IPS-18a (cell line): ENCODE measurements around the gene ARFRP1.
A peak's percentile ranks its signal among the peaks of the same experiment; 100 is the strongest.

Source experiments
- H3K27ac ChIP-seq: one replicate; pipeline ENCODE4 v1.5.1; 2013; ENCODE audit warnings: low read length
- H3K27me3 ChIP-seq: one replicate; pipeline ENCODE4 v1.6.1; 2013; ENCODE audit warnings: mild to moderate bottlenecking, low read length; ENCODE audit not compliant: control insufficient read depth, insufficient read depth
- H3K36me3 ChIP-seq: one replicate; pipeline ENCODE4 v1.6.1; 2013; ENCODE audit warnings: low read depth, low read length; ENCODE audit not compliant: control insufficient read depth
- H3K4me1 ChIP-seq: one replicate; pipeline ENCODE4 v1.6.1; 2013; ENCODE audit warnings: low read depth, low read length; ENCODE audit not compliant: control insufficient read depth
- H3K4me3 ChIP-seq: one replicate; pipeline ENCODE4 v1.5.1; 2013; ENCODE audit warnings: low read length
- H3K9ac ChIP-seq: one replicate; pipeline ENCODE4 v1.6.1; 2013; ENCODE audit warnings: mild to moderate bottlenecking, low read length, moderate library complexity
- H3K9me3 ChIP-seq: one replicate; pipeline ENCODE4 v1.6.1; 2013; ENCODE audit warnings: low read depth, low read length; ENCODE audit not compliant: control insufficient read depth

The ARFRP1 gene

DNA sequence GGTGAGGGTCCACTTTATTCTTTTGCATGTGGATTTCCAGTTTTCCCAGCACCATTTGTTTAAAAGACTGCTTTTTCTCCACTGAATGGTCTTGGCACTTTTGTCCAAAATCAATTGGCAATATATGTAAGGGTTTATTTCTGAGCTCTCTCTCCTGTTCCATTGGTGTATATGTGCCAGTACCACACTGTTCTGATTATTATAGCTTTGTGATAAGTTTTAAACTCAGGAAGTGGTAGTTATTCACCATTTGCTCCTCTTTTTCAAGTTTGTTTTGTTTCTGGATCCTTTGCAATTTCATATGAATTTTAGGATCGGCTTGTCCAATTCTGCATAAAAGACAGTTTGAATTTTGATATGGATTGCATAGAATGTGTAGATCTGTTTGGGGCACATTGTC, 4.4 kb upstream of the ARFRP1 start:
- Histone ChIP-seq H3K9ac (no peak overlapping the region), H3K9me3 (no peaks in the 10 kb centered on the region), H3K27me3 (no peaks in the 10 kb centered on the region), H3K36me3 (peaks cover 30% of the 10 kb centered on the region), H3K27ac (no peak overlapping the region), H3K4me1 (no peaks in the 10 kb centered on the region), H3K4me3 (no peak overlapping the region)

- H3K9ac ChIP-seq = no peak overlapping the region
- peaks cover 36% of the 10 kb centered on the region for H3K36me3 ChIP-seq
- H3K27me3 ChIP-seq = no peaks in the 10 kb centered on the region
- H3K4me1 ChIP-seq = peaks cover 3% of the 10 kb centered on the region
- no peak overlapping the region for H3K27ac ChIP-seq
- H3K9me3 ChIP-seq = no peaks in the 10 kb centered on the region
- no peak overlapping the region for H3K4me3 ChIP-seq
These were observed 3.4 kb upstream of the ARFRP1 start for GRCh38 chr20:63711085-63711645.

DNA sequence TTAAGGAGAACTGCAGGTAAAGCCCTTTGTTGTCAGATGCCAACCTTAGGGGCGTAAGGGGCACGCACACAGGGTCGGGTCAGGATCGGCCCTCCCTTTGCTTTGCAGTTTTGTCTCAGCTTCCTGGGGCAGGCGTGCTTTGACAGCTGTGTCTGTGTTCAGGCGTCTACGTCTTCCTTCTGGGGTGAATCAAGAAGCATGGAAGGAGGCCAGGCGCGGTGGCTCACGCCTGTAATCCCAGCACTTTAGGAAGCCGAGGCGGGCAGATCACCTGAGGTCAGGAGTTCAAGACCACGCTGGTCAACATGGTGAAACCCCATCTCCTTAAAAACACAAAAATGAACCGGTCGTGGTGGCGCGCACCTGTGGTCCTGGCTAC, 1.4 kb upstream of the ARFRP1 start:
- H3K27ac ChIP-seq = no peak overlapping the region
- peaks cover 47% of the 10 kb centered on the region for H3K36me3 ChIP-seq
- H3K9me3 ChIP-seq = no peaks in the 10 kb centered on the region
- no peak overlapping the region for H3K9ac ChIP-seq
- H3K4me1 ChIP-seq = peaks cover 3% of the 10 kb centered on the region
- no peaks in the 10 kb centered on the region for H3K27me3 ChIP-seq
- peak overlapping the region; percentile 81 for H3K4me3 ChIP-seq

- H3K27ac ChIP-seq = no peak overlapping the region
These were observed 749 bp upstream of the ARFRP1 start for GRCh38 chr20:63708301-63709148.

DNA sequence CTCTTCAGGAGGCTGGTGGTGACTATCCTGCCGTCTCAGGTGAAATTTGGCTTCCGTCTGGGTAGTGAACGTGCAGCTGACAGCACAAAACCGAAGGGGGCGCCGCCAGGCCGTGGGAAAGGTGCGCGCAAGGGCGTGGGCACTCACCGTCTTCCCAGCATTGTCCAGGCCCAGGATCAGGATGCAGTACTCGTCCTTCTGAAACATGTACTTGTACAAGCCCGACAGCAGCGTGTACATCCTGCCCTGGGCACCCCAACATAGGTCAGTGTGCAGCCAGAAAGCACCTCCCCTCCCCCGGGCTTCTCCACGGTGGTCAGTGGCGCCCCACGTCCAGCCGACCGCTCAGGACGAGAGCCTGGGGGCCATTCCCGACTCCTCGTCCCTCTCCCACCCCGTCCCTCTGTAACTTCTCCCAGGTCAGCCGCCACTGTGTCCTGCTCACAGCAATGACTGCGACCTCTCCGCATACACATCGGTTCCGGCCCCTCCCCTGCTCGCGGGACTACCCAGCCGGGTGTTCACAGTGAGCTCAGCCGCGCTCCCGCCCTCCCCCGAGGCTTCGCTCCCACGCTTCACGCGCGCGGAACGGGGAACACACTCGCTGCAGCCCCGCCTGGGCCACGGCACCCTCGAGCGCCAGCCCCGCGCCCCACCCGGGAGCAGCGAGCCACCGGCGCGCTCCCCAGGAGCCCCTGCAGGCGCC, 771 bp downstream of the ARFRP1 start:
- Histone ChIP-seq H3K27me3 (no peaks in the 10 kb centered on the region), H3K27ac (no peak overlapping the region), H3K9ac (peak overlapping the region; percentile 54), H3K4me3 (peak overlapping the region; percentile 81), H3K9me3 (no peaks in the 10 kb centered on the region), H3K36me3 (peaks cover 44% of the 10 kb centered on the region), H3K4me1 (peaks cover 3% of the 10 kb centered on the region)

More at GRCh38 chr20:63708301-63709148, 749 bp upstream of the ARFRP1 start:
- H3K27me3 ChIP-seq = no peaks in the 10 kb centered on the region
- H3K4me1 ChIP-seq = peaks cover 3% of the 10 kb centered on the region
- H3K9me3 ChIP-seq = no peaks in the 10 kb centered on the region
- H3K36me3 ChIP-seq = peaks cover 47% of the 10 kb centered on the region
- peak overlapping the region; percentile 28 for H3K9ac ChIP-seq
- H3K4me3 ChIP-seq = peak overlapping the region; percentile 81

DNA sequence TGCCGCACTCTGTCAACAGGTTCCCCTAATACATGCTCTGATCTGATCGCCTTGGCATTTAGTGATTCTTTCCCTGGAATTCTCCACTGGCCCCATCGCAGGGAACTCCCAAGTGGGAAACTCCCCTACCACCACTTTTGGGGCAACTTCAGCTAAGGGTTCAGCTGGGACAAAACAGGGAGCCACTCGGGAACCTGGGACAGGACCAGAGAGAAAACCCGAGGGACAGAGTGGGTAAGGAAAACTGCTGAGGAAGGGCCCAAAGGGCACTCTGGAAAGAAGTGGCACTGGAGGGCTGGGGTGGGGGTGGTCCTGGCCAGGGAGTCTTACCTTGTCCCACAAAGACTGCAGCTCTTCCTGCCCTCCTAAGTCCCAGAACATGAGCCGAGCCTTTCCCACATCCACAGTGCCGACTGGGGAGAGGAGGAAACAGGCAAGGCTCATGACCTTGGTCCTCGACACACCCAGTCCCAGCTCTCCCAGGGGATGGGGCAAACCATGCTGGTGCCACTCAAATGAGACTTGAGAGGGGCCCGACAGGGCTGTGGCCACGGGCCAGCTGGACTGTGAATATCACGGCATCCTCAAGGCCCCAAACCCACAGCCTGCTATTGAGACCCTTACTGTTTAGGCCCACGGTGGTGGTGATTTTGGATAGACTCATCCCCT, 1.6 kb downstream of the ARFRP1 start:
- H3K27me3 ChIP-seq = no peaks in the 10 kb centered on the region
- no peak overlapping the region for H3K27ac ChIP-seq
- H3K4me1 ChIP-seq = peaks cover 3% of the 10 kb centered on the region
- peaks cover 38% of the 10 kb centered on the region for H3K36me3 ChIP-seq
- no peaks in the 10 kb centered on the region for H3K9me3 ChIP-seq
- H3K9ac ChIP-seq = no peak overlapping the region
- H3K4me3 ChIP-seq = peak overlapping the region; percentile 81

DNA sequence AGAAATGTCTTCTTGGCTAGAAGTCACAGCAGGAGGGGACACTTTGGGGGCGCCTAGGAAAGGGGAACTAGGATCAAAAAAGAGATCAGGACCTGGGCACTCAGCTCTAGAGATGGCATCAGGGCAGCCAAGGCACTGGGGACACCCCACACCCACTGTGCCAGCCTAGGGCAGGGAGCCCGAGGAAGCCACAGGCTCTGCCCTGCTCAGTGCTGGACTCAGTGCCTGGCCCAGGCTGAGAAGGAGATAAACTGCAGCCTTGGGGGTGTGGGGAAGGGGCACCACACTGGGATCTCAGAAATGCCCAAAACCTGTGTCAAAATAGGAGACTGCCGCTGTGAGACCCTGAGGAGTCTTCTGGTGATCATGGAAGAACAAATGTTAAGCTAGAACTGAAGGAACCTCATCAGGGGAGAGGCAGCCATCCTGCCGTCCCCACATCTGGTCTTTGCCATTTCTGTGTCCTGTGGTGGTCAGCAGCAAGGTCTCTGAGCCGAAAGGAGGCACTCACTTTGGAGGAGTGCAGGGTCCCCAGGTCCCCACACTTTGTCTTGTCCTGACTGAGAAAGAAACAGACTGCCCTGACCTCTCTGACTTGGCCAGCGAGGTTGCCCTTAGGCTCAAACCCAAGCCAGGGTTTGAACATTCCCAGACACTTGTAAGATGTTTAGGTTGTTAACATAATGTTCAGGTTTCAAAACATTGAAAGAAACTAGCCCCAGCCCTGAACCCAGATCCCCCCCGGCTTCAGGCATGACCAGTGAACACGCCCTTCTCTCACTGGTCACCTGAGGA, 2.3 kb downstream of the ARFRP1 start:
- no peak overlapping the region for H3K9ac ChIP-seq
- no peak overlapping the region for H3K4me3 ChIP-seq
- H3K9me3 ChIP-seq = no peaks in the 10 kb centered on the region
- H3K4me1 ChIP-seq = peaks cover 3% of the 10 kb centered on the region
- H3K27me3 ChIP-seq = no peaks in the 10 kb centered on the region
- H3K27ac ChIP-seq = no peak overlapping the region
- H3K36me3 ChIP-seq = peaks cover 31% of the 10 kb centered on the region

DNA sequence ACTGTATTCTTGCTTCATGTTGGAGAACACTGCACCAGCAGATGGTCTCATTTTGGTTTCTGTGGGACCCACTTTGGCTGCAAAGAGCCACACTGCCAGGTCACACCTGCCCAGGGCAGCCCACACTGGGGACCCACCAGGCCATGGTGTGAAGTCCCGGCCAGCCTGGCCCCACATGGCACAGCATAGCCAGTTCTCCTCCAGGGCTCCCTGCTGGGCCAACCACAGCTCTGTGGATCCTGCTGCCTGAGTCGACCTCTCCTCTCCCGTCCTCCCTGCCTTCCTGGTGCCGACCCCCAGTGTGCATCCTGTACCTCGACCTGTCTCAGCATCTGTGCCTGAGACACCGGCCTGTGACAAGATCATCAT, 3.0 kb downstream of the ARFRP1 start:
- H3K4me1 ChIP-seq = peaks cover 3% of the 10 kb centered on the region
- peaks cover 30% of the 10 kb centered on the region for H3K36me3 ChIP-seq
- no peaks in the 10 kb centered on the region for H3K9me3 ChIP-seq
- H3K27me3 ChIP-seq = no peaks in the 10 kb centered on the region
- H3K9ac ChIP-seq = no peak overlapping the region
- no peak overlapping the region for H3K27ac ChIP-seq
- H3K4me3 ChIP-seq = no peak overlapping the region

DNA sequence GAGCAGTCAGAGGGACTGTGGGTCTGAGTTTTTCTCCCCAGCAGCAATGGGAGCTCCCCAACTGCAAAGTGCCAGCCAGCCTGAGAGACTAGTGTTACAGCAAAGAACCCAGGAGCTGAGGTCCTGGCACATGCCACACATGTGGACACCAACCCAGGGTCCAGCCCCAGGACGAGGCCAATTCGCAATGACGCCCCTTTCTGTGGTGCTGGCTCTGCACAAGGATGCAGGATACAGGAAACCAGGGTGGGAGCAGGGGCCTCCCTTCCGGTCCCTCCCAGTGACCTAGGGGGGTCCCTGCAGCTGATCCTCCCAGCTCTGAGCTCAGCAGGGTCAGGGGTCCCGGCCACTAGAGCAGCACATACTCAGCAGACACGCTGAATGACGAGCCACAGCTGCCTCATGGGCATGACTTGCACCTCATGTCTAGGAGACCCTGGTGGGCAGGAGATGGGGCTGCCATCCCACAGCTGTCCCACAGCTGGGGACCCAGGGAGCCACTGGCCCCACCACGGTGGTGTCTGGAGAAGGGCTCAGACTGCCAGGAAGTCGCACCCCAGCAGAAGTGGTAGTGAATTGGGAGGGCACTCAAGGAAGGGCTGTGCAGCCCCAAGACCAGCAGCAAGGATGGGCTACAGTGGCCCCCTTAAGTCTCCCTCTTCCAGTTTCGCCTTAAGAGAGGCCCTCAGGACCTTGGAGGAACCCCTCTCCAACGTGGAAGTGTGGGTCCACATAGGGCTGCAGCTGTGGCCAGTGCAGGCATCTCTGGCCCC, 3.6 kb downstream of the ARFRP1 start:
- Histone ChIP-seq H3K9ac (no peak overlapping the region), H3K27ac (no peak overlapping the region), H3K27me3 (no peaks in the 10 kb centered on the region), H3K4me1 (peaks cover 3% of the 10 kb centered on the region), H3K4me3 (no peak overlapping the region), H3K36me3 (peaks cover 26% of the 10 kb centered on the region), H3K9me3 (no peaks in the 10 kb centered on the region)

DNA sequence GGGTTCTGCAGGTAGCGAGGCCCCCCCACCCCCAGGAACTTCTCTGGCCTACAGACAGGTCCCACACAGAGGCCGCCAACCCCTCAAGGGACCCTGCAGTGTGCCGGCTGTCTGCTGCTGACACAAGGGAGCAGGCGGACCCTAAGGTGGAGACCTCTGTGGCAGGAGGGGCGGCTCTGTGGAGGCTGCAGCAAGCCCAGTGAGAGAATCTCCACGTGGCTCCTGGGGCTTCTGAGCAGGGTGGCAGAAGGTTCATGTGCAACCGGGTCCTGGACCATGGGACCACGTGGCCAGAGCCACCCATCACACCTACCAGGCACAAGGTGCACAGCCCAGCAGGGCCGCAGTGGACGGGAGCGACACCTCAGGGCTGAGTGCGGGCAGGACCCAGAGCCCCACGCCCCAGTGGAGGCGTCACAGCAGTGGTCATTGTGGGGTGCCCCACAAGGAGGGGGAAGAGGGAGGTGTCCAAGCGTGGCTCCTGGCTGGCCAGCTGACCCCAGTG, 4.3 kb downstream of the ARFRP1 start:
- Histone ChIP-seq H3K9ac (no peak overlapping the region), H3K9me3 (no peaks in the 10 kb centered on the region), H3K36me3 (peaks cover 24% of the 10 kb centered on the region), H3K27me3 (no peaks in the 10 kb centered on the region), H3K4me3 (no peak overlapping the region), H3K4me1 (peaks cover 3% of the 10 kb centered on the region), H3K27ac (no peak overlapping the region)
